HEK293 (cell line): Measurements from ENCODE around the gene C22orf42.
A peak's percentile ranks its signal among the peaks of the same experiment; 100 is the strongest.

ENCODE experiments used
- CTCF ChIA-PET: fragments of 350-600 bp; formaldehyde crosslinking; extraction: SDS; loops from one replicate; lab custom pipeline; 2021; ENCODE audit warnings: antibody characterized with exemption; lab: Yijun Ruan, JAX
- POLR2A ChIA-PET: fragments of 300-600 bp; formaldehyde crosslinking; extraction: SDS; loops from one replicate; lab custom pipeline; 2020; ENCODE audit warnings: antibody characterized with exemption, inconsistent platforms; lab: Yijun Ruan, JAX
- H3K27ac ChIP-seq: fragments of 200-500 bp; sonication (Bioruptor generic); 2 replicates; pipeline ENCODE4 v1.5.1; 2014; ENCODE audit warnings: low read depth, low read length, control low read depth, inconsistent platforms; ENCODE audit errors: extremely low read depth
- H3K36me3 ChIP-seq, 2 experiments: fragments of 200-500 bp in 1 of 2; sonication (Bioruptor generic) in 1 of 2; 1 replicate in 1 of 2; 2 replicates in 1 of 2; pipeline ENCODE4 v1.5.1; 2014 to 2017; ENCODE audit warnings: inconsistent platforms in 2 of 2, low read length in 2 of 2; ENCODE audit not compliant: control insufficient read depth in 2 of 2, insufficient read depth in 1 of 2
- H3K4me1 ChIP-seq: fragments of 200-500 bp; sonication (Bioruptor generic); 2 replicates; pipeline ENCODE4 v1.5.1; 2014; ENCODE audit warnings: mild to moderate bottlenecking, low read length, inconsistent platforms; ENCODE audit not compliant: control insufficient read depth, insufficient read depth
- H3K4me3 ChIP-seq: 2 replicates; pipeline ENCODE4 v1.5.1; 2011; ENCODE audit warnings: low read depth, mild to moderate bottlenecking, control low read depth, low read length, moderate library complexity
- H3K9me3 ChIP-seq: fragments of 200-500 bp; sonication (Bioruptor generic); 2 replicates; pipeline ENCODE4 v1.5.1; 2014; ENCODE audit warnings: low read depth, low read length, inconsistent platforms; ENCODE audit not compliant: control insufficient read depth, insufficient read depth
- MEIS1 ChIP-seq: sonication (generic); formaldehyde crosslinking; IDR thresholded peaks from 2 replicates; pipeline ENCODE4 v1.8.1; 2022; ENCODE audit warnings: missing genetic modification reagents, mild to moderate bottlenecking, borderline replicate concordance
- OVOL3 ChIP-seq: fragments of 450-650 bp; formaldehyde crosslinking; IDR thresholded peaks from 2 replicates; pipeline ENCODE4 v1.5.1; 2016; ENCODE audit warnings: missing biosample characterization, missing genetic modification characterization
- SP2 ChIP-seq: fragments of 450-650 bp; formaldehyde crosslinking; IDR thresholded peaks from 2 replicates; pipeline ENCODE4 v1.5.1; 2016; ENCODE audit warnings: missing biosample characterization, missing genetic modification characterization
- ZBTB48 ChIP-seq: fragments of 450-650 bp; formaldehyde crosslinking; IDR thresholded peaks from 2 replicates; pipeline ENCODE4 v1.5.1; 2016; ENCODE audit warnings: missing biosample characterization, missing genetic modification characterization
- ZNF114 ChIP-seq: fragments of 450-650 bp; formaldehyde crosslinking; IDR thresholded peaks from 2 replicates; pipeline ENCODE4 v1.5.0; 2017; ENCODE audit warnings: missing biosample characterization, missing genetic modification characterization
- ZNF23 ChIP-seq: fragments of 450-650 bp; formaldehyde crosslinking; IDR thresholded peaks from 2 replicates; pipeline ENCODE4 v1.5.1; 2016; ENCODE audit warnings: missing biosample characterization, missing genetic modification characterization, borderline replicate concordance
- ZNF248 ChIP-seq: fragments of 450-650 bp; formaldehyde crosslinking; IDR thresholded peaks from 2 replicates; pipeline ENCODE4 v1.5.1; 2017; ENCODE audit warnings: missing biosample characterization, missing genetic modification characterization
- ZNF302 ChIP-seq: fragments of 450-650 bp; formaldehyde crosslinking; IDR thresholded peaks from 2 replicates; pipeline ENCODE4 v1.5.1; 2016; ENCODE audit warnings: missing biosample characterization, missing genetic modification characterization, low read depth
- ZNF335 ChIP-seq: fragments of 450-650 bp; formaldehyde crosslinking; conservative IDR thresholded peaks from 2 replicates; pipeline ENCODE4 v1.5.1; 2016; ENCODE audit warnings: missing biosample characterization, missing genetic modification characterization
- ZNF426 ChIP-seq: fragments of 450-650 bp; formaldehyde crosslinking; IDR thresholded peaks from 2 replicates; pipeline ENCODE4 v1.5.1; 2017; ENCODE audit warnings: missing biosample characterization, missing genetic modification characterization, mild to moderate bottlenecking, inconsistent platforms, moderate library complexity
- ZNF510 ChIP-seq: fragments of 450-650 bp; formaldehyde crosslinking; IDR thresholded peaks from 2 replicates; pipeline ENCODE4 v1.5.1; 2018; ENCODE audit warnings: mild to moderate bottlenecking, missing genetic modification characterization, missing biosample characterization; ENCODE audit not compliant: insufficient replicate concordance
- ZNF529 ChIP-seq: fragments of 450-650 bp; formaldehyde crosslinking; IDR thresholded peaks from 2 replicates; pipeline ENCODE4 v1.5.1; 2017; ENCODE audit warnings: missing genetic modification characterization, missing biosample characterization; ENCODE audit not compliant: insufficient replicate concordance
- ZNF544 ChIP-seq: fragments of 450-650 bp; formaldehyde crosslinking; IDR thresholded peaks from 2 replicates; pipeline ENCODE4 v1.5.0; 2017; ENCODE audit warnings: missing biosample characterization, missing genetic modification characterization
- ZNF571 ChIP-seq: fragments of 450-650 bp; formaldehyde crosslinking; IDR thresholded peaks from 2 replicates; pipeline ENCODE4 v1.5.0; 2017; ENCODE audit warnings: missing biosample characterization, missing genetic modification characterization
- TF ChIP-seq, protein P1 (sequence below): fragments of 450-650 bp; formaldehyde crosslinking; IDR thresholded peaks from 2 replicates; pipeline ENCODE4 v1.5.1; 2016; ENCODE audit warnings: missing biosample characterization, missing genetic modification characterization
- TF ChIP-seq, protein P2 (sequence below): fragments of 450-650 bp; formaldehyde crosslinking; IDR thresholded peaks from 2 replicates; pipeline ENCODE4 v1.5.1; 2017; ENCODE audit warnings: missing biosample characterization, missing genetic modification characterization
- TF ChIP-seq, protein P3 (sequence below): fragments of 450-650 bp; formaldehyde crosslinking; IDR thresholded peaks from 2 replicates; pipeline ENCODE4 v1.5.1; 2017; ENCODE audit warnings: missing biosample characterization, missing genetic modification characterization
- TF ChIP-seq, protein P4 (sequence below): fragments of 450-650 bp; formaldehyde crosslinking; IDR thresholded peaks from 2 replicates; pipeline ENCODE4 v1.5.1; 2016; ENCODE audit warnings: missing biosample characterization, missing genetic modification characterization

C22orf42 gene

DNA sequence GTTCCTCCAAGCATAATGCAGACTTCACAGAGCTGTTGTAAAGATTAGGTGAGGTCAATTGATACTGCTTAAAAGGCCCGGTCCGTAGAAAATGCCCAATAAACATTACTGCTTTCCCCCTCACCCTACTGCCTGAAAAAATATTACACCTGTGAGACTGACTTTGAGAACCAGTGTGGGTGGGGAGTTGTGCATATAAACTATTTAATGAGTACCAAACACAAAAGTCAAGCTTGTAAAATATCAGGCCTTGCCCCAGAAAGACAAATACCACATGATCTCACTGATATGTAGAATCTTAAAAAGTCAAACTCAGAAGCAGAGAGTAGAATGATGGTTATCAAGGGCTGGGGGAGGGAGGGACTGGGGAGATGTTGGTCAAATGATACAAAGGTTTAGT lies 46.7 kb downstream of the C22orf42 start (continued):
- TF ChIP-seq, protein P1, sequence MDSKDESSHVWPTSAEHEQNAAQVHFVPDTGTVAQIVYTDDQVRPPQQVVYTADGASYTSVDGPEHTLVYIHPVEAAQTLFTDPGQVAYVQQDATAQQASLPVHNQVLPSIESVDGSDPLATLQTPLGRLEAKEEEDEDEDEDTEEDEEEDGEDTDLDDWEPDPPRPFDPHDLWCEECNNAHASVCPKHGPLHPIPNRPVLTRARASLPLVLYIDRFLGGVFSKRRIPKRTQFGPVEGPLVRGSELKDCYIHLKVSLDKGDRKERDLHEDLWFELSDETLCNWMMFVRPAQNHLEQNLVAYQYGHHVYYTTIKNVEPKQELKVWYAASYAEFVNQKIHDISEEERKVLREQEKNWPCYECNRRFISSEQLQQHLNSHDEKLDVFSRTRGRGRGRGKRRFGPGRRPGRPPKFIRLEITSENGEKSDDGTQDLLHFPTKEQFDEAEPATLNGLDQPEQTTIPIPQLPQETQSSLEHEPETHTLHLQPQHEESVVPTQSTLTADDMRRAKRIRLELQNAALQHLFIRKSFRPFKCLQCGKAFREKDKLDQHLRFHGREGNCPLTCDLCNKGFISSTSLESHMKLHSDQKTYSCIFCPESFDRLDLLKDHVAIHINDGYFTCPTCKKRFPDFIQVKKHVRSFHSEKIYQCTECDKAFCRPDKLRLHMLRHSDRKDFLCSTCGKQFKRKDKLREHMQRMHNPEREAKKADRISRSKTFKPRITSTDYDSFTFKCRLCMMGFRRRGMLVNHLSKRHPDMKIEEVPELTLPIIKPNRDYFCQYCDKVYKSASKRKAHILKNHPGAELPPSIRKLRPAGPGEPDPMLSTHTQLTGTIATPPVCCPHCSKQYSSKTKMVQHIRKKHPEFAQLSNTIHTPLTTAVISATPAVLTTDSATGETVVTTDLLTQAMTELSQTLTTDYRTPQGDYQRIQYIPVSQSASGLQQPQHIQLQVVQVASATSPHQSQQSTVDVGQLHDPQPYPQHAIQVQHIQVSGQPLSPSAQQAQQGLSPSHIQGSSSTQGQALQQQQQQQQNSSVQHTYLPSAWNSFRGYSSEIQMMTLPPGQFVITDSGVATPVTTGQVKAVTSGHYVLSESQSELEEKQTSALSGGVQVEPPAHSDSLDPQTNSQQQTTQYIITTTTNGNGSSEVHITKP (tag by site-specific recombination), result no peak
- TF ChIP-seq, protein P2, sequence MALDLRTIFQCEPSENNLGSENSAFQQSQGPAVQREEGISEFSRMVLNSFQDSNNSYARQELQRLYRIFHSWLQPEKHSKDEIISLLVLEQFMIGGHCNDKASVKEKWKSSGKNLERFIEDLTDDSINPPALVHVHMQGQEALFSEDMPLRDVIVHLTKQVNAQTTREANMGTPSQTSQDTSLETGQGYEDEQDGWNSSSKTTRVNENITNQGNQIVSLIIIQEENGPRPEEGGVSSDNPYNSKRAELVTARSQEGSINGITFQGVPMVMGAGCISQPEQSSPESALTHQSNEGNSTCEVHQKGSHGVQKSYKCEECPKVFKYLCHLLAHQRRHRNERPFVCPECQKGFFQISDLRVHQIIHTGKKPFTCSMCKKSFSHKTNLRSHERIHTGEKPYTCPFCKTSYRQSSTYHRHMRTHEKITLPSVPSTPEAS (tag by site-specific recombination), result no peak
- TF ChIP-seq ZNF571 (tag by site-specific recombination), result no peak
- no peak for TF ChIP-seq ZNF529 (tag by site-specific recombination)
- no peak for TF ChIP-seq ZNF23 (tag by site-specific recombination)
- no peak for TF ChIP-seq ZNF114 (tag by site-specific recombination)
- TF ChIP-seq MEIS1 (CRISPR knock-in tag), result no peak
- no peak for TF ChIP-seq SP2 (tag by site-specific recombination)
- no peak for TF ChIP-seq ZNF248 (tag by site-specific recombination)

DNA sequence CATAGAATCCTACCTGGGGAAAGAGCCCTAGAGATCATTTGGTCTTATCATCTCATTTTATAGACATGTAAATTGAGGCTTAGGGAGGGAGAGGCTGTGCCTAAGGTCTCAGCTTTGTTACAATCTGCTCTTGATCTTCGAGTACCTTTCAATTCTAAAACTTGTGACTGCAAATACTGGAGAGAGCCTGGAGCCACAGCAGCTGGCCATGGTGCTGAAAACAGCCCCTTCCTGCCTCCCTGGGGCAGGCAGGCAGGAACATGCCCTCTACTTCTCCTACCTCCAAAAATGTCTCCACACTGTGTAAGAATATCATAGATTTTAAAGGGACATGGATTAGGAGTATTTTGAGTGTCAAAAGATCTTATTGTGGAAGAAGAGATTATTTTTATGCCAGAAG lies 52.2 kb downstream of the C22orf42 start:
- POLR2A ChIA-PET, result no interaction called here
- TF ChIP-seq, protein P3, sequence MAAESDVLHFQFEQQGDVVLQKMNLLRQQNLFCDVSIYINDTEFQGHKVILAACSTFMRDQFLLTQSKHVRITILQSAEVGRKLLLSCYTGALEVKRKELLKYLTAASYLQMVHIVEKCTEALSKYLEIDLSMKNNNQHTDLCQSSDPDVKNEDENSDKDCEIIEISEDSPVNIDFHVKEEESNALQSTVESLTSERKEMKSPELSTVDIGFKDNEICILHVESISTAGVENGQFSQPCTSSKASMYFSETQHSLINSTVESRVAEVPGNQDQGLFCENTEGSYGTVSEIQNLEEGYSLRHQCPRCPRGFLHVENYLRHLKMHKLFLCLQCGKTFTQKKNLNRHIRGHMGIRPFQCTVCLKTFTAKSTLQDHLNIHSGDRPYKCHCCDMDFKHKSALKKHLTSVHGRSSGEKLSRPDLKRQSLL, result 0 out of 2 replicates have a peak, but pooled peaks have one; percentile 42
- TF ChIP-seq OVOL3 (no peak), ZNF544 (tag by site-specific recombination) (no peak), ZNF510 (tag by site-specific recombination) (no peak), ZBTB48 (tag by site-specific recombination) (no peak), ZNF426 (tag by site-specific recombination) (no peak), ZNF248 (tag by site-specific recombination) (no peak), ZNF335 (no peak), ZNF302 (no peak)
- TF ChIP-seq, protein P4, sequence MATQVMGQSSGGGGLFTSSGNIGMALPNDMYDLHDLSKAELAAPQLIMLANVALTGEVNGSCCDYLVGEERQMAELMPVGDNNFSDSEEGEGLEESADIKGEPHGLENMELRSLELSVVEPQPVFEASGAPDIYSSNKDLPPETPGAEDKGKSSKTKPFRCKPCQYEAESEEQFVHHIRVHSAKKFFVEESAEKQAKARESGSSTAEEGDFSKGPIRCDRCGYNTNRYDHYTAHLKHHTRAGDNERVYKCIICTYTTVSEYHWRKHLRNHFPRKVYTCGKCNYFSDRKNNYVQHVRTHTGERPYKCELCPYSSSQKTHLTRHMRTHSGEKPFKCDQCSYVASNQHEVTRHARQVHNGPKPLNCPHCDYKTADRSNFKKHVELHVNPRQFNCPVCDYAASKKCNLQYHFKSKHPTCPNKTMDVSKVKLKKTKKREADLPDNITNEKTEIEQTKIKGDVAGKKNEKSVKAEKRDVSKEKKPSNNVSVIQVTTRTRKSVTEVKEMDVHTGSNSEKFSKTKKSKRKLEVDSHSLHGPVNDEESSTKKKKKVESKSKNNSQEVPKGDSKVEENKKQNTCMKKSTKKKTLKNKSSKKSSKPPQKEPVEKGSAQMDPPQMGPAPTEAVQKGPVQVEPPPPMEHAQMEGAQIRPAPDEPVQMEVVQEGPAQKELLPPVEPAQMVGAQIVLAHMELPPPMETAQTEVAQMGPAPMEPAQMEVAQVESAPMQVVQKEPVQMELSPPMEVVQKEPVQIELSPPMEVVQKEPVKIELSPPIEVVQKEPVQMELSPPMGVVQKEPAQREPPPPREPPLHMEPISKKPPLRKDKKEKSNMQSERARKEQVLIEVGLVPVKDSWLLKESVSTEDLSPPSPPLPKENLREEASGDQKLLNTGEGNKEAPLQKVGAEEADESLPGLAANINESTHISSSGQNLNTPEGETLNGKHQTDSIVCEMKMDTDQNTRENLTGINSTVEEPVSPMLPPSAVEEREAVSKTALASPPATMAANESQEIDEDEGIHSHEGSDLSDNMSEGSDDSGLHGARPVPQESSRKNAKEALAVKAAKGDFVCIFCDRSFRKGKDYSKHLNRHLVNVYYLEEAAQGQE (tag by site-specific recombination), result peak; percentile 92
- CTCF ChIA-PET, result interaction anchor here (0.6 to 1.4 kb wide), 3 partner anchors 24 to 159 kb away, joined by 3 to 6 read pairs (median 3); no protein-coding TSS in a partner anchor

More for the DNA sequence above, 52.2 kb downstream of the C22orf42 start:
- Histone ChIP-seq H3K4me3 (no peak overlapping the region), H3K36me3 (no peaks in the 10 kb centered on the region), H3K27ac (no peak overlapping the region), H3K4me1 (no peaks in the 10 kb centered on the region), H3K9me3 (no peaks in the 10 kb centered on the region)
